D341Med (cell line): ENCODE measurements around the gene DYRK2.

Experiments used
- DNase-seq: peaks from one replicate; pipeline ENCODE4 v3.0.0; 2012; ENCODE audit warnings: low spot score

Gene DYRK2

GRCh38 chr12:67646775-67647174 is 1.8 kb upstream of the DYRK2 start:
- DNase-seq = no peak

- DNase-seq = no peak
These were observed 1.3 kb upstream of the DYRK2 start for GRCh38 chr12:67647181-67647798.

- peak; percentile 75 for DNase-seq
These were observed 585 bp upstream of the DYRK2 start for GRCh38 chr12:67647799-67648520.

GRCh38 chr12:67649261-67649569 is 670 bp downstream of the DYRK2 start:
- no peak for DNase-seq

- DNase-seq = peak; percentile 69
These were observed 1.2 kb downstream of the DYRK2 start for GRCh38 chr12:67649570-67650387.

GRCh38 chr12:67650388-67651131 is 2.0 kb downstream of the DYRK2 start:
- DNase-seq = peak; percentile 33

GRCh38 chr12:67651132-67651695 is 2.7 kb downstream of the DYRK2 start:
- DNase-seq = no peak

GRCh38 chr12:67655829-67656228 is 7.3 kb downstream of the DYRK2 start:
- DNase-seq = no peak

- no peak for DNase-seq
These were observed 7.7 kb downstream of the DYRK2 start for GRCh38 chr12:67656251-67656650.

GRCh38 chr12:67658486-67658885 is 9.9 kb downstream of the DYRK2 start:
- no peak for DNase-seq

- DNase-seq = no peak
These were observed 10.7 kb downstream of the DYRK2 start for GRCh38 chr12:67659292-67659691.

- no peak for DNase-seq
These were observed 12.9 kb downstream of the DYRK2 start for GRCh38 chr12:67661311-67662021.

- DNase-seq = no peak
These were observed 14.5 kb downstream of the DYRK2 start for GRCh38 chr12:67662910-67663538.

GRCh38 chr12:67664171-67664570 is 15.6 kb downstream of the DYRK2 start:
- no peak for DNase-seq

GRCh38 chr12:67665679-67666078 is 17.1 kb downstream of the DYRK2 start:
- DNase-seq = no peak

- no peak for DNase-seq
These were observed 18.1 kb downstream of the DYRK2 start for GRCh38 chr12:67666605-67667004.

GRCh38 chr12:67667276-67668073 is 18.9 kb downstream of the DYRK2 start:
- DNase-seq = no peak

- DNase-seq = no peak
These were observed 20.8 kb downstream of the DYRK2 start for GRCh38 chr12:67669217-67669933.

GRCh38 chr12:67669934-67670631 is 21.5 kb downstream of the DYRK2 start:
- DNase-seq = no peak
